IMR-90 (cell line): ENCODE results near the gene MYOF. TPM values are rescaled to one million over a fixed set of nuclear protein-coding genes. Genes with fewer than 3 reads are reported as not detected.

Source experiments
- ATAC-seq: fragments of 200-7000 bp; cut with Tn5 transposase; 2 replicates; pipeline ENCODE4 v1.9.1; 2020; ENCODE audit warnings: low read depth, mild to moderate bottlenecking, moderate library complexity
- BruUV-seq: library from RNA; stranded (reverse); fragments of 400-500 nt; replicated peaks from 2 replicates; lab custom pipeline; 2021; lab: Mats Ljungman, UMichigan
- CTCF ChIA-PET: fragments of 300-600 bp; formaldehyde crosslinking; extraction: SDS; loops from one replicate; lab custom pipeline; 2021; ENCODE audit warnings: antibody characterized with exemption; lab: Yijun Ruan, JAX
- POLR2A ChIA-PET: fragments of 300-600 bp; sonication (Branson Sonifier 250); formaldehyde crosslinking; loops from one replicate; lab custom pipeline; 2022; ENCODE audit warnings: antibody characterized with exemption; ENCODE audit not compliant: unreplicated experiment; lab: Charles Lee
- DNase-seq: peaks from one replicate; pipeline ENCODE4 v3.0.0; 2013
- H2AFZ ChIP-seq: replicated peaks from 2 replicates; pipeline ENCODE3; 2013; ENCODE audit warnings: low read length, mild to moderate bottlenecking; ENCODE audit not compliant: poor library complexity
- H2AK5ac ChIP-seq: 2 replicates; pipeline ENCODE4 v1.6.1; 2013; ENCODE audit warnings: low read depth, low read length, inconsistent platforms
- H2AK9ac ChIP-seq: replicated peaks from 2 replicates; pipeline ENCODE3; 2013; ENCODE audit warnings: mild to moderate bottlenecking, low read depth, low read length, moderate library complexity; ENCODE audit not compliant: poor library complexity
- H2BK120ac ChIP-seq: 2 replicates; pipeline ENCODE4 v1.6.1; 2013; ENCODE audit warnings: low read depth, low read length, inconsistent platforms
- H2BK15ac ChIP-seq: 3 replicates; pipeline ENCODE4 v1.6.1; 2013; ENCODE audit warnings: low read depth, low read length, inconsistent platforms
- H2BK20ac ChIP-seq: 2 replicates; pipeline ENCODE4 v1.6.1; 2013; ENCODE audit warnings: low read depth, mild to moderate bottlenecking, inconsistent platforms, low read length, moderate library complexity
- H2BK5ac ChIP-seq: 2 replicates; pipeline ENCODE4 v1.6.1; 2013; ENCODE audit warnings: mild to moderate bottlenecking, low read depth, low read length, inconsistent platforms; ENCODE audit not compliant: poor library complexity, severe bottlenecking
- H3K14ac ChIP-seq: replicated peaks from 2 replicates; pipeline ENCODE4 v1.6.1; 2013; ENCODE audit warnings: low read depth, low read length, inconsistent platforms
- H3K18ac ChIP-seq: 2 replicates; pipeline ENCODE4 v1.6.1; 2013; ENCODE audit warnings: low read depth, low read length, control low read depth
- H3K23ac ChIP-seq: 2 replicates; pipeline ENCODE4 v1.6.1; 2013; ENCODE audit warnings: low read depth, low read length, inconsistent platforms
- H3K27ac ChIP-seq: 2 replicates; pipeline ENCODE4 v1.5.1; 2013; ENCODE audit warnings: mild to moderate bottlenecking, control low read depth, low read length; ENCODE audit not compliant: insufficient read depth
- H3K27me3 ChIP-seq: 2 replicates; pipeline ENCODE4 v1.6.1; 2013; ENCODE audit warnings: low read length; ENCODE audit not compliant: control insufficient read depth, insufficient read depth
- H3K36me3 ChIP-seq: 2 replicates; pipeline ENCODE4 v1.6.1; 2013; ENCODE audit warnings: low read length, mixed read lengths; ENCODE audit not compliant: control insufficient read depth, insufficient read depth
- H3K4ac ChIP-seq: 2 replicates; pipeline ENCODE4 v1.6.1; 2013; ENCODE audit warnings: low read depth, low read length, inconsistent platforms
- H3K4me1 ChIP-seq: 2 replicates; pipeline ENCODE4 v1.6.1; 2013; ENCODE audit warnings: low read length, mixed read lengths; ENCODE audit not compliant: control insufficient read depth, insufficient read depth
- H3K4me2 ChIP-seq: 2 replicates; pipeline ENCODE4 v1.6.1; 2013; ENCODE audit warnings: low read depth, mild to moderate bottlenecking, control low read depth, low read length, moderate library complexity
- H3K4me3 ChIP-seq: 2 replicates; pipeline ENCODE4 v1.5.1; 2013; ENCODE audit warnings: low read depth, mild to moderate bottlenecking, control low read depth, low read length, moderate library complexity; ENCODE audit not compliant: insufficient read depth
- H3K56ac ChIP-seq: 2 replicates; pipeline ENCODE4 v1.6.1; 2013; ENCODE audit warnings: low read length, inconsistent platforms; ENCODE audit not compliant: insufficient read depth; ENCODE audit errors: extremely low read depth
- H3K79me1 ChIP-seq, 2 experiments: 2 replicates each; pipeline ENCODE4 v1.6.1; 2013; ENCODE audit warnings: low read length in 2 of 2, inconsistent platforms in 1 of 2, low read depth in 1 of 2
- H3K9ac ChIP-seq: 2 replicates; pipeline ENCODE4 v1.6.1; 2013; ENCODE audit warnings: low read depth, low read length, control low read depth
- H3K9me1 ChIP-seq: 2 replicates; pipeline ENCODE4 v1.6.1; 2013; ENCODE audit warnings: low read length, inconsistent platforms; ENCODE audit not compliant: insufficient read depth
- H3K9me3 ChIP-seq: 2 replicates; pipeline ENCODE4 v1.6.1; 2013; ENCODE audit warnings: low read length; ENCODE audit not compliant: control insufficient read depth, insufficient read depth
- H4K20me1 ChIP-seq: 2 replicates; pipeline ENCODE4 v1.6.1; 2013; ENCODE audit warnings: low read length, inconsistent platforms; ENCODE audit not compliant: insufficient read depth
- H4K5ac ChIP-seq: 2 replicates; pipeline ENCODE4 v1.6.1; 2013; ENCODE audit warnings: mild to moderate bottlenecking, low read depth, low read length, control low read depth
- H4K8ac ChIP-seq, 2 experiments: 2 replicates each; pipeline ENCODE4 v1.6.1; 2013; ENCODE audit warnings: low read depth in 2 of 2, low read length in 2 of 2, control low read depth in 1 of 2, inconsistent platforms in 1 of 2
- H4K91ac ChIP-seq: 2 replicates; pipeline ENCODE4 v1.6.1; 2013; ENCODE audit warnings: low read depth, low read length, inconsistent platforms; ENCODE audit not compliant: insufficient read depth
- FOS ChIP-seq: fragments of 150-350 bp; IDR thresholded peaks from 2 replicates; pipeline ENCODE4 v1.6.1; 2016; ENCODE audit warnings: low read depth, low read length
- WGBS, 2 experiments: methylation state at CpG; one replicate each; pipeline versions ENCODE4 v1.1.5 to v1.1.7; 2013; ENCODE audit warnings: missing lambda C conversion rate in 2 of 2; ENCODE audit not compliant: insufficient read length in 1 of 2; ENCODE audit errors: extremely low coverage in 2 of 2; 5-methylcytosine and 5-hydroxymethylcytosine counted together
- dilution Hi-C: fragments of 300-500 bp; cut with HindIII; formaldehyde crosslinking; loops from one replicate; pipeline ENCODE4 v1.14.3; 2018; ENCODE audit warnings: low sequenced_read_pairs; ENCODE audit not compliant: unreplicated experiment
- in situ Hi-C: fragments of 300-500 bp; cut with MboI; formaldehyde crosslinking; loops from 3 replicates; pipeline ENCODE4 v1.14.3; 2019; ENCODE audit warnings: low sequenced_read_pairs, inconsistent platforms, mixed read lengths
- intact Hi-C: fragments of 100-400 bp; cut with micrococcal nuclease; formaldehyde crosslinking; loops from 2 replicates; pipeline ENCODE4 v1.10.0; 2022
- polyA plus RNA-seq, 3 experiments: library from polyadenylated mRNA; depleted of rRNA; stranded (reverse); fragments of >200 nt; gene quantifications; 2 replicates each; pipeline ENCODE4 v1.2.3, GENCODE V29; 2012; ENCODE audit warnings: low replicate concordance in 1 of 3
- total RNA-seq: library from RNA; depleted of rRNA; stranded (reverse); fragments of >200 nt; gene quantifications from 2 replicates; pipeline ENCODE4 v1.2.3, GENCODE V29; 2012

The MYOF gene
- total and polyA plus RNA-seq, 2 of the 4 experiments (the other 2 are of a cell fraction): 221 to 281 TPM

GRCh38 chr10:93503075-93503474 lies 20.9 kb upstream of the MYOF start:
- H3K79me1 ChIP-seq: peaks cover 20 to 21% of the 10 kb centered on the region in 2 experiments
- intact Hi-C loops: no loop called here
- TF ChIP-seq FOS: no peak
- H3K36me3 ChIP-seq: no peaks in the 10 kb centered on the region
- H2BK120ac ChIP-seq: no peak overlapping the region; the same call in 1 of the 2 replicates
- H2BK20ac ChIP-seq: no peak overlapping the region
- H2BK15ac ChIP-seq: no peak overlapping the region
- H4K20me1 ChIP-seq: no peaks in the 10 kb centered on the region
- in situ Hi-C loops: loop anchor here (25.0 kb wide), 1 partner anchor 616 kb away; no protein-coding TSS in a partner anchor
- H4K8ac ChIP-seq: peak overlapping the region; percentile 49 to 51; a peak in 3 of 4 replicates
- H3K23ac ChIP-seq: peak overlapping the region; percentile 70; the same call in 1 of the 2 replicates
- DNase-seq (no peak), ATAC-seq (no peak; the same call in 1 of the 2 replicates)
- no peak overlapping the region for H3K4ac ChIP-seq
- H4K5ac ChIP-seq: peak overlapping the region; percentile 90
- peak overlapping the region; percentile 22 for H3K14ac ChIP-seq
- BruUV-seq: no TSS peak
- no CpG with 5 or more reads among the region's 6 CpGs for WGBS, 2 experiments
- no peaks in the 10 kb centered on the region for H3K27me3 ChIP-seq
- no peak overlapping the region; the same call in 1 of the 2 replicates for H3K27ac ChIP-seq
- H2BK5ac ChIP-seq: no peak overlapping the region
- no peak overlapping the region for H2AK5ac ChIP-seq
- H2AFZ ChIP-seq: peak overlapping the region; percentile 45
- no peaks in the 10 kb centered on the region; the same call in 1 of the 2 replicates for H3K9me1 ChIP-seq
- ChIA-PET POLR2A (interaction anchor here (0.6 kb wide), 1 partner anchor 80 kb away, joined by 4 read pairs; no protein-coding TSS in a partner anchor), CTCF (interaction anchor here (0.6 to 1.7 kb wide), 3 partner anchors 9 to 419 kb away, joined by 3 to 4 read pairs (median 4); no protein-coding TSS in a partner anchor)
- H3K4me1 ChIP-seq: peaks cover 3% of the 10 kb centered on the region; the same call in 1 of the 2 replicates
- dilution Hi-C loops: no loop called here
- no peak overlapping the region for H3K56ac ChIP-seq
- no peak overlapping the region for H3K9ac ChIP-seq
- H3K4me2 ChIP-seq: peak overlapping the region; percentile 89
- no peaks in the 10 kb centered on the region for H3K9me3 ChIP-seq
- H4K91ac ChIP-seq: no peak overlapping the region
- H2AK9ac ChIP-seq: no peak overlapping the region
- H3K4me3 ChIP-seq: no peak overlapping the region
- peak overlapping the region; percentile 29; the same call in 1 of the 2 replicates for H3K18ac ChIP-seq
